Transverse colon (tissue), 4 donors: ENCODE measurements around the gene STMP1.

Experiments used
- EP300 ChIP-seq: sonication (generic); formaldehyde crosslinking; IDR thresholded peaks from one replicate; pipeline ENCODE4 v1.6.1; 2017; ENCODE audit warnings: antibody characterized with exemption, low read depth
- POLR2A ChIP-seq: fragments of 450-650 bp; IDR thresholded peaks from one replicate; pipeline ENCODE4 v1.6.1; 2016; ENCODE audit warnings: antibody characterized with exemption, mild to moderate bottlenecking, moderate library complexity
- POLR2AphosphoS5 ChIP-seq, 3 donors: sonication (generic); formaldehyde crosslinking; IDR thresholded peaks; one replicate each; pipeline ENCODE4 v1.6.1; 2016; ENCODE audit warnings: antibody characterized with exemption in 3 of 3
- TF ChIP-seq, protein P1 (sequence below), 5 experiments: fragments of 200-600 bp in 3 of 5; fragments of 450-650 bp in 2 of 5; sonication (generic) in 3 of 5; IDR thresholded peaks; 1 replicate in 2 of 5; 2 replicates in 3 of 5; pipeline ENCODE4 v1.5.1; 2016 to 2017; ENCODE audit warnings: antibody characterized with exemption in 5 of 5, inconsistent platforms in 3 of 5, mild to moderate bottlenecking in 2 of 5, moderate library complexity in 1 of 5

- TF ChIP-seq EP300 (no peak), POLR2A (no peak), POLR2AphosphoS5 (IDR thresholded peaks at IDR 0.05) (no peak)
- TF ChIP-seq, protein P1, sequence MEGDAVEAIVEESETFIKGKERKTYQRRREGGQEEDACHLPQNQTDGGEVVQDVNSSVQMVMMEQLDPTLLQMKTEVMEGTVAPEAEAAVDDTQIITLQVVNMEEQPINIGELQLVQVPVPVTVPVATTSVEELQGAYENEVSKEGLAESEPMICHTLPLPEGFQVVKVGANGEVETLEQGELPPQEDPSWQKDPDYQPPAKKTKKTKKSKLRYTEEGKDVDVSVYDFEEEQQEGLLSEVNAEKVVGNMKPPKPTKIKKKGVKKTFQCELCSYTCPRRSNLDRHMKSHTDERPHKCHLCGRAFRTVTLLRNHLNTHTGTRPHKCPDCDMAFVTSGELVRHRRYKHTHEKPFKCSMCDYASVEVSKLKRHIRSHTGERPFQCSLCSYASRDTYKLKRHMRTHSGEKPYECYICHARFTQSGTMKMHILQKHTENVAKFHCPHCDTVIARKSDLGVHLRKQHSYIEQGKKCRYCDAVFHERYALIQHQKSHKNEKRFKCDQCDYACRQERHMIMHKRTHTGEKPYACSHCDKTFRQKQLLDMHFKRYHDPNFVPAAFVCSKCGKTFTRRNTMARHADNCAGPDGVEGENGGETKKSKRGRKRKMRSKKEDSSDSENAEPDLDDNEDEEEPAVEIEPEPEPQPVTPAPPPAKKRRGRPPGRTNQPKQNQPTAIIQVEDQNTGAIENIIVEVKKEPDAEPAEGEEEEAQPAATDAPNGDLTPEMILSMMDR (IDR thresholded peaks at IDR 0.05) = no peak
Observed at GRCh38 chr7:135666156-135666555, 3.8 kb downstream of the STMP1 start.
